Small intestine (tissue), 7 donors: Measurements from ENCODE around the gene FTSJ1. TPM values are rescaled to one million over a fixed set of nuclear protein-coding genes. Genes with fewer than 3 reads are reported as not detected.

Source experiments
- DNase-seq, 2 donors: peaks; one replicate each; pipeline versions ENCODE4 v3.0.0 to v3.0.0-alpha.2; 2013
- FAIRE-seq: peaks from 2 replicates; lab custom pipeline; 2012; peaks lifted over from hg19 to GRCh38; lab: Jason Lieb, UNC
- H3K27ac ChIP-seq, 3 donors: one replicate each; pipeline ENCODE4 v1.5.1; 2013; ENCODE audit warnings: low read length in 2 of 3, mild to moderate bottlenecking in 2 of 3, control low read depth in 1 of 3, inconsistent platforms in 1 of 3, low read depth in 1 of 3, moderate library complexity in 1 of 3
- H3K27me3 ChIP-seq, 3 donors: one replicate each; pipeline ENCODE4 v1.6.1; 2013; ENCODE audit warnings: low read length in 3 of 3, inconsistent platforms in 1 of 3; ENCODE audit not compliant: control insufficient read depth in 3 of 3, insufficient read depth in 3 of 3
- H3K36me3 ChIP-seq, 3 donors: one replicate each; pipeline ENCODE4 v1.6.1; 2013; ENCODE audit warnings: low read length in 3 of 3, inconsistent platforms in 1 of 3, low read depth in 1 of 3, mild to moderate bottlenecking in 1 of 3, moderate library complexity in 1 of 3; ENCODE audit not compliant: control insufficient read depth in 3 of 3, insufficient read depth in 2 of 3
- H3K4me1 ChIP-seq, 3 donors: one replicate each; pipeline ENCODE4 v1.6.1; 2013; ENCODE audit warnings: low read length in 2 of 3, inconsistent platforms in 1 of 3, low read depth in 1 of 3, mild to moderate bottlenecking in 1 of 3, moderate library complexity in 1 of 3; ENCODE audit not compliant: control insufficient read depth in 3 of 3, insufficient read depth in 2 of 3
- H3K4me3 ChIP-seq, 3 donors: one replicate each; pipeline ENCODE4 v1.5.1; 2013; ENCODE audit warnings: low read length in 3 of 3, control low read depth in 1 of 3, inconsistent platforms in 1 of 3, low read depth in 1 of 3, mild to moderate bottlenecking in 1 of 3, moderate library complexity in 1 of 3
- H3K9me3 ChIP-seq, 2 donors: one replicate each; pipeline ENCODE4 v1.6.1; 2013; ENCODE audit warnings: low read depth in 1 of 2, low read length in 1 of 2; ENCODE audit not compliant: control insufficient read depth in 2 of 2, insufficient read depth in 1 of 2
- WGBS, 3 donors: extraction: QIAGEN DNeasy Blood & Tissue Kit; methylation state at CpG; one replicate each; pipeline ENCODE4 v1.1.7; 2013; 5-methylcytosine and 5-hydroxymethylcytosine counted together
- polyA plus RNA-seq, 4 donors: library from polyadenylated mRNA; stranded (reverse) in 3 of 4; unstranded in 1 of 4; fragments of 200-250 nt in 3 of 4; fragments of 120-200 nt in 1 of 4; gene quantifications; one replicate each; pipeline versions ENCODE4 v1.2.1 to v1.2.3, GENCODE V29; 2013
- donor health status: healthy with polysubstance abuse.
- donor health status: control.
- donor health status: control.
- donor health status: Bipolar disorder and iron deficiency.
- donor health status: healthy.

The FTSJ1 gene
- polyA plus RNA-seq, 4 donors, result 13.4 to 32.9 (median 18.1) TPM

DNA sequence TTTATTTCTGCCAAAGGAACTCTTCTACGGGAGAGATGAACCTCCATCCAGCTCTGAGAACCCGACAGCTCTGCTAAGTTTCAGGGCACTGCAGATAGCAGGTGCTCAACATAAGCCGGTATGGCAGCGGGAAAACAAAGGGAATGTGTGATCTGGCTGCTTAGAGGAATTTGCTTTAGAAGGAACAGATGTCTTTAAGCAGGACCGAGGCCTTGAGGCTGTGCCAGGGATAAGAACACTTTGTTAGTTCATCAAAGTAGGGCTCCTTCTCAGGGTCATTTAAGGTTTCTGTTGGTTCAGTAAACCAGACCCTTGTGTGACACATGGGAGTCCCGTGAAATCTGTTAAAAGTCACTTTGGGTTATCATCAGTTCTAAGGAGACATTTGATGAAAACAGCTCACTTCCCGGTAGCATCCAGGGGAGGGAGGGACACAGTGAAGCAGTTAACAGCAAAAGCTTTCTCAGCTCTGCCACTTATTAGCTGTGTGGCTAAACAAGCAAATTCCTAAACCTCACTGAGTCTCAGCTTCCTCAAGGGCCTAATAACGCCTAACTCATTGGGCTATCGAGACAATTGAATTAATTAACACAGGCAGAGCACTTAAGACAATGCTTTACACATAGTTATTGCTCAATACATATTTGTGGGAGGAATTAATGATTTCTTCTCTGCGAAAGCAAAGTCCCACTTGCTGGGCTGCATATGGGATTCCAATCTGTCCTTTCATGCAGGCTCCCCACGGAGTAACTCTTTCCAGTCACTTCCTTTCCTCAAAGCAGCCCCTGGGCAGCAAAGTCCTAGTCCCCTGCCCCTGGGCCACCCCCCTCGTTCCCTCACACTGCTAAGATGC, 2.9 kb upstream of the FTSJ1 start:
- Histone ChIP-seq H3K27me3 (no peaks in the 10 kb centered on the region), H3K27ac (no peak overlapping the region), H3K9me3 (no peaks in the 10 kb centered on the region), H3K4me3 (no peak overlapping the region), H3K36me3 (no peaks in the 10 kb centered on the region), H3K4me1 (peaks cover 0 to 10% (median 0%) of the 10 kb centered on the region in 3 donors)
- 68 to 71% (median 71%) methylated on average over 12 of the region's 12 CpGs for WGBS, 3 donors
- FAIRE-seq, result no peak
- DNase-seq, result no peak

DNA sequence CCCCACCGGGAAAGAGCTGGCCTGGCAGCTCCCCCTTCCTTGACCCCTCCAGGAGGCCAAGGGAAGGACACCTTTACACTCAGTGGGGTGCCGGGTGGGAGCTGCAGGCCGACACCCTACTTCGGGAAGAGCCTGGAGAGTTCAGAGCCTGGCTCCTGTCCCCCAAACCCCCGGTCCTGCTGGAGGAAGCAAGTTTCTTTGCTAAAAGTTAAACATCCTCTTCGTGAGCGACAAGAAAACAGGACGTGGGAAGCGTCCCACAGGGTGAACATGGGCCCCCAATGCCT, 2.4 kb upstream of the FTSJ1 start:
- Histone ChIP-seq H3K9me3 (no peaks in the 10 kb centered on the region), H3K27me3 (no peaks in the 10 kb centered on the region), H3K36me3 (peaks cover 0 to 2% (median 0%) of the 10 kb centered on the region in 3 donors), H3K27ac (no peak overlapping the region), H3K4me1 (peaks cover 0 to 10% (median 0%) of the 10 kb centered on the region in 3 donors), H3K4me3 (no peak overlapping the region)
- FAIRE-seq (no peak), DNase-seq (no peak)
- 69 to 85% (median 71%) methylated on average over 9 of the region's 9 CpGs for WGBS, 3 donors

DNA sequence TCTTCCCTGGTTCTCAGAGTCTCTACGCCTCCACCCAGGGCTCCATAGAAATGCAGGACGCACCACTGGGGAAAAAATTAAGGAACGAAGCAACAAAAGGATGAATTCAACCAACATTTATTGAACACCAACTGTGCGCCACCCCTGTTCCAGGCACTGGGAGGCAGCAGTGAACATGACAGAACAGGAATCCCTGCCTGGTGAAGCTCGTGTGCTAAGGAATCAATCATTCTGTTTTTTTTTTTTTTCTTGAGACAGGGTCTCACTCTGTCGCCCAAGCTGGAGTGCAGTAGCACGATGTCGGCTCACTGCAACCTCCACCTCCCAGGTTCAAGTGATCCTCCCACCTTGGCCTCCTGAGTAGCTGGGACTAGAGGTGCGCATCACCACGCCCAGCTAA, 1.9 kb upstream of the FTSJ1 start:
- no peak for FAIRE-seq
- 74 to 77% (median 74%) methylated on average over 9 to 10 of the region's 10 CpGs for WGBS, 3 donors

DNA sequence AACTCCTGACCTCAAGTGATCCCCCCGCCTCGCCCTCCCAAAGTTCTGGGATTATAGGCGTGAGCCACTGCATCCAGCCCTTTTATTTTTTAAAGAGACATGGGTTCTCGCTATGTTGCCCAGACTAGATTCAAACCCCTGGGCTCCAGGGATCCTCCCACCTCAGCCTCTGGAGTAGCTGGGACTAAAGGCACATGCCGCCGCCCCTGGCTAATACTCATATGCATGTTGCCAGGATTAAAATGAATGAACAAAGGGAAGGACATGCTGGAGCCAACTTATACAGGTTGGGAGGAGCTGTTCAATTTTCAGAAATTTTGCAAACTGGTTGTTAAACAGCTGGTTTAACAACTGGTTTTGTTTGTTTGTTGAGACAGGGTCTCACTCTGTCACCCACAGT, 1.4 kb upstream of the FTSJ1 start:
- WGBS, 3 donors, result 62 to 82% (median 73%) methylated on average over 6 of the region's 6 CpGs
- Histone ChIP-seq H3K4me3 (no peak overlapping the region), H3K27ac (no peak overlapping the region), H3K27me3 (no peaks in the 10 kb centered on the region), H3K36me3 (peaks cover 0 to 4% (median 2%) of the 10 kb centered on the region in 3 donors), H3K4me1 (peaks cover 0 to 10% (median 0%) of the 10 kb centered on the region in 3 donors), H3K9me3 (no peaks in the 10 kb centered on the region)
- DNase-seq, result no peak
- FAIRE-seq, result no peak

More for the DNA sequence above, 1.9 kb upstream of the FTSJ1 start:
- no peak overlapping the region for H3K4me3 ChIP-seq
- H3K9me3 ChIP-seq, result no peaks in the 10 kb centered on the region
- H3K4me1 ChIP-seq, result peaks cover 0 to 10% (median 0%) of the 10 kb centered on the region in 3 donors
- H3K36me3 ChIP-seq, result peaks cover 0 to 4% (median 2%) of the 10 kb centered on the region in 3 donors
- no peak for DNase-seq
- no peak overlapping the region for H3K27ac ChIP-seq
- no peaks in the 10 kb centered on the region for H3K27me3 ChIP-seq

DNA sequence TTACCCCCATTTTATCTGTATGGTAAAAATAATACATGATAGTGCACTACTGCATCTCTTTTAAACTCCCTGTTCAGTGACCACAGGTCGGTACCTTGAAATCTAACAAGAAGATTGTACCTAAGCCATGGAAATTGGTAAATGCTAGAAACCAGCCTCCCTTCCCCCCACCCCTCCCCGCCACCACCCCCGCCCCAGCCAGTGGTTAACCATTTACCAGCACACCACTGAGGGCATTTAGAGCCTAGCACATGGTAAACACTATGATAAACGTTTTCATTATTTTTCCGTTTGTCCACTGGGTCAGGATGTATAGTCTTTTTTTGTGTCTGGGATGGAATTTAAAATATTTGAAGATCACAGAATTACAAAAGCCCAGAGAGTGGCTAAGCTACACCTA, 703 bp upstream of the FTSJ1 start:
- 3 to 26% (median 11%) methylated on average over 5 of the region's 5 CpGs for WGBS, 3 donors
- Histone ChIP-seq H3K4me1 (peaks cover 0 to 4% (median 0%) of the 10 kb centered on the region in 3 donors), H3K9me3 (no peaks in the 10 kb centered on the region), H3K27ac (peak overlapping the region in 2 of 3 donors; percentile 61 to 95), H3K36me3 (peaks cover 0 to 4% (median 2%) of the 10 kb centered on the region in 3 donors), H3K27me3 (no peaks in the 10 kb centered on the region), H3K4me3 (peak overlapping the region in 2 of 3 donors; percentile 41 to 83)
- FAIRE-seq (no peak), DNase-seq (peak in 1 of 2 donors; percentile 27)

DNA sequence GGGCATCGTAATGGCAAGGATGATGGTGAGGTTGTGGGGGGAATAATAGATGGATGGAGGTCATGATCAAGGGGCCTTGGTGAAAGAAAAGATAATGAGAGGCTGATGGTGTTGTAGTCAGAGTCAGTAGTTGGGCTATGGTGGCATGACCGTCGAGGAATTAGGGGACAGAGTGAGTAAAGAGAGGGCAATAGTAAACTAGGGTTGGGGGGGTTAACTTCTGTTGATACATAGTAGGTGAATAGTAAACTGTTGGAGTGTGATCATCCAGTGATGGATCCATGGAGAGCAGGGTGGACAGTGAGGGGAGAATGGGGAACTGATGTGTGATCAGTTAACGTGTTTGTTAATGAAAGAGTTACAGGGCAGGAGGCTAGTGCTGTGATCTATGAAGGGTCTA, 920 bp downstream of the FTSJ1 start:
- Histone ChIP-seq H3K36me3 (peaks cover 0 to 13% (median 2%) of the 10 kb centered on the region in 3 donors), H3K9me3 (no peaks in the 10 kb centered on the region), H3K4me3 (peak overlapping the region in 2 of 3 donors; percentile 63 to 83), H3K27me3 (no peaks in the 10 kb centered on the region), H3K4me1 (no peaks in the 10 kb centered on the region), H3K27ac (peak overlapping the region in 1 of 3 donors; percentile 95)
- no peak for FAIRE-seq
- DNase-seq, result no peak
- WGBS, 3 donors, result 52 to 74% (median 67%) methylated on average over 4 of the region's 4 CpGs

DNA sequence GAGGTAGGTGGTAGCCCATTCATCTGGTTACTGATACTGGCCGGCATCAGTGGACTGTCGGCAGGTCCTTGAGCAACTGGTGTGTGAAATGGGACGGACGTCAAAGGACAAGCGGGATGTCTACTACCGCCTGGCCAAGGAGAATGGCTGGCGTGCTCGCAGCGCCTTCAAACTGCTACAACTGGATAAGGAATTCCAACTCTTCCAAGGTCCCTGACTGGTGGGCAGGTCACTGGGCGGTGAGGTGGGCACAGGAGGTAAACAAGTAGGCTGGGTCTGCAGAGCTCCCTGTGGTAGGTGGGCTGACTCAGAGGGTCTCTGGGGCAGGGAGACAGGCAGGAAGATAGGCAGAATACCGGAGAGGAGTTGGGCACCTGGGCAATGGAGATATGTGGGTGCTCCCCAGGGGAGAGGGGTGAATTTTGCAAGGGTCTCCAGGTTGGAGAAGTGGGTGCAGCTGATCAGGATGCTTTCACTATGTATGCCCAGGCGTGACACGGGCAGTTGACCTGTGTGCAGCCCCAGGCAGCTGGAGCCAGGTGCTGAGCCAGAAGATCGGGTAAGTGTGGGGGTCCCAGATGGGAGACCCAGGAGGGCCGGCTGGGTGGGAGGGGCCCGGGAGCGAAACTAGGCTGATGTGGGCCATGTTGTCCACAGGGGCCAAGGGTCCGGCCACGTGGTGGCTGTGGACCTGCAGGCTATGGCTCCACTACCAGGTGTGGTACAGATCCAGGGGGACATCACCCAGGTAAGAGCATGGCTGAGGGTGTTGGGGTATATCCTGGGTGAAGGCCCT, 2.2 kb downstream of the FTSJ1 start:
- no peak overlapping the region for H3K4me3 ChIP-seq
- no peak for DNase-seq
- 90 to 95% (median 94%) methylated on average over 17 to 19 of the region's 19 CpGs for WGBS, 3 donors
- peaks cover 0 to 21% (median 2%) of the 10 kb centered on the region in 3 donors for H3K36me3 ChIP-seq
- H3K27ac ChIP-seq, result no peak overlapping the region
- no peak for FAIRE-seq
- no peaks in the 10 kb centered on the region for H3K4me1 ChIP-seq
- H3K9me3 ChIP-seq, result no peaks in the 10 kb centered on the region
- no peaks in the 10 kb centered on the region for H3K27me3 ChIP-seq

DNA sequence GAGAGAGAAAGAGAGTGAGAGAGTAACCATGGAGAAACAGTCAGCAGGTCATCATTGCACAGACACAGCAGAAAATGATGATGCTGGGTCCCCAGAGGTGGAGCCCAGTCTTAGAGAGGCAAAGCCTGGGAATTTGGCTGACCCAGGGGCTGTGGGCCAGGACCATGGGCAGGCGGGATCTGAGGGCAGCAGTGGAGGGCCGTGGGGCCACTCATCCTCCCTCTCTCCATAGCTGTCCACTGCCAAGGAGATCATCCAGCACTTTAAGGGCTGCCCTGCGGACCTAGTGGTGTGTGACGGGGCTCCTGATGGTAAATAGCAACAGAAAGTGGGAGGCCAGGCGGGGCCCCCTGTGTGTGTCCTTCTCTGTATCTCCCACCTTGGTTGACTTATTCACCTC, 2.8 kb downstream of the FTSJ1 start:
- no peak overlapping the region for H3K27ac ChIP-seq
- no peaks in the 10 kb centered on the region for H3K4me1 ChIP-seq
- 67 to 92% (median 90%) methylated on average over 2 to 5 of the region's 5 CpGs for WGBS, 3 donors
- DNase-seq (no peak), FAIRE-seq (no peak)
- H3K9me3 ChIP-seq, result no peaks in the 10 kb centered on the region
- H3K36me3 ChIP-seq, result peaks cover 0 to 25% (median 2%) of the 10 kb centered on the region in 3 donors
- H3K27me3 ChIP-seq, result no peaks in the 10 kb centered on the region
- no peak overlapping the region for H3K4me3 ChIP-seq
